Measurements from ENCODE around the gene C3. TPM values are rescaled to one million over a fixed set of nuclear protein-coding genes. Genes with fewer than 3 reads are reported as not detected.

The C3 gene
- total and polyA plus RNA-seq, 2 experiments from 2014 or later: 5.1 to 17.7 TPM

GRCh38 chr19:6687114-6687513, 33.3 kb downstream of the C3 start (continued):
- TF ChIP-seq CTCF (conservative IDR thresholded peaks at IDR 0.05; ENCODE audit: low read depth in 2 of 2): no peak

GRCh38 chr19:6686628-6686975, 33.8 kb downstream of the C3 start:
- Mint-ChIP-seq H3K36me3 (ENCODE audit: low read depth) (peaks cover 49% of the 10 kb centered on the region), H3K27me3 (ENCODE audit: insufficient read depth, low read depth, poor library complexity) (peaks cover 1% of the 10 kb centered on the region), H3K4me3 (no peak overlapping the region), H3K4me1 (no peaks in the 10 kb centered on the region), H3K27ac (no peak overlapping the region), H3K9me3 (peaks cover 93% of the 10 kb centered on the region)
- ATAC-seq: no peak
- no peaks in the 10 kb centered on the region for H3K4me1 ChIP-seq (ENCODE audit: insufficient read depth)
- no peaks in the 10 kb centered on the region for H3K79me2 ChIP-seq (replicated peaks; ENCODE audit: insufficient read depth)
- no peak for TF ChIP-seq EZH2phosphoT487 (IDR thresholded peaks at IDR 0.05; ENCODE audit: unreplicated experiment)
- TF ChIP-seq STAT1 (IDR thresholded peaks at IDR 0.05; ENCODE audit: unreplicated experiment): no peak
- no peak for TF ChIP-seq ZNF114 (CRISPR knock-in tag; IDR thresholded peaks at IDR 0.05)
- no peak for TF ChIP-seq REST (IDR thresholded peaks at IDR 0.05; ENCODE audit: unreplicated experiment)
- TF ChIP-seq CTCF (conservative IDR thresholded peaks at IDR 0.05; ENCODE audit: low read depth in 2 of 2): no peak
- no peak for TF ChIP-seq JUNB (IDR thresholded peaks at IDR 0.05; ENCODE audit: unreplicated experiment)
- no peak for TF ChIP-seq EZH2 (IDR thresholded peaks at IDR 0.05; ENCODE audit: low read depth, unreplicated experiment)
- TF ChIP-seq CREB1 (CRISPR knock-in tag; IDR thresholded peaks at IDR 0.05; ENCODE audit: low read depth): no peak
- no peak for TF ChIP-seq ZNF331 (CRISPR knock-in tag; IDR thresholded peaks at IDR 0.05; ENCODE audit: low read depth)
- H2AFZ ChIP-seq: no peak overlapping the region
- no peaks in the 10 kb centered on the region for H3F3A ChIP-seq (replicated peaks; ENCODE audit: low read depth)
- DNase-seq (ENCODE audit: low spot score): no peak
- no peaks in the 10 kb centered on the region for H3K27me3 ChIP-seq (ENCODE audit: insufficient read depth)
- no peak overlapping the region for H3K4me3 ChIP-seq
- H4K20me1 ChIP-seq (replicated peaks; ENCODE audit: insufficient read depth): no peaks in the 10 kb centered on the region
- H3K4me2 ChIP-seq: no peak overlapping the region
- H3K27ac ChIP-seq (ENCODE audit: low read depth): no peak overlapping the region
- H3K9me2 ChIP-seq (ENCODE audit: insufficient read depth): no peaks in the 10 kb centered on the region
- no peaks in the 10 kb centered on the region for H3K36me3 ChIP-seq (ENCODE audit: insufficient read depth)

All from GM23338 (cell line).